ENCODE results near the gene EEPD1. TPM values are rescaled to one million over a fixed set of nuclear protein-coding genes. Genes with fewer than 3 reads are reported as not detected.

EEPD1 gene
- total RNA-seq, 1 experiment from 2014 or later: 5.0 TPM

DNA sequence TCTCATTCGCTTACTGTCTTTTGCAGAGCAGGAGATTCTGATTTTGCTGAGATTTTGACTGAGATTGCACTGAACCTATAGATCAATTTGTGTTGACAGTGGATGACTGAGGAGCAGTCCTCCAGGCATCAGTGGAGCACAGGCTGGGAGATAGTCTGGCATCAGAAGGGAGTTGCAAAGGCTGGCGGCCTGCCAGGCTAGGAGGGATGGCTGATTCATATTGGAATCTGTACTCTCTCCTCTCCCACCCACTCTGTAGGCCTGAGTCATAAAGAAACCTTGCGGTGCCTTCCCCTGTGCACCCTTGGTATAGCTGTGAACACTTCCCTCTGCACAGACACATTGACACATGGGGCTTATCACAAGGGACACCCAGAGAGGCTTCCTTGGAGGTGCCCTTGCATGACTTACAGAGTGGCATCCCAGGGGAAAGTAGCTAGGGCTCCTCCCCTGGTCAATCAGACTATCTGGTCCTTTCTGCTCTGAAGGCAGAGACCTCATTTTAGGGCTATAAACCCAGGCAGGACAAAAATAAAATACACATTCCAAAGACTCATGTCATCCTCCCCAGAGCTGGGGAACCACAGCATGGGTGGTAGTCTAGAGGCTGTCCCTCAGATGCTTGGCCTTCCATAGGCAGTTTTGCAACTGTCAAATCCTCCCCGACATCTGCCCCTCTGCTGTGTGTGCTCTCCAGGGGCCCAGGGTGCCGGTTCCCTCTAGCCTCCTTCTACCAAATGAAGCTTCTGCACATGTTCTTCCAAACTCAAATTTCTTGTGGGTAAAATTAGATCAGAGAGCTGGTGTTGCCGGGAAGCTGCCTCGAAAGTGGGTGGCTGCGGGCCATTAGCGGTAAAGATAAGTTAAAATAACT lies 37.4 kb upstream of the EEPD1 start:
- Mint-ChIP-seq H3K36me3 (ENCODE audit: insufficient read depth in 1 of 3, low read depth in 3 of 3) (peaks cover 0 to 3% (median 0%) of the 10 kb centered on the region in 3 experiments; a peak in 1 of 7 replicates), H3K4me1 (peaks cover 10 to 16% of the 10 kb centered on the region in 2 experiments), H3K27ac (no peak overlapping the region), H3K9me3 (peaks cover 0 to 3% of the 10 kb centered on the region in 2 experiments; a peak in 1 of 5 replicates), H3K27me3 (ENCODE audit: low read depth) (no peaks in the 10 kb centered on the region; the same call in none of the 2 replicates), H3K4me3 (no peak overlapping the region)
- Histone ChIP-seq H4K8ac (replicated peaks; ENCODE audit: insufficient read length, low read depth, low read length) (no peak overlapping the region), H3K56ac (ENCODE audit: insufficient read length, low read depth, low read length) (no peak overlapping the region), H3K4me1 (ENCODE audit: insufficient read depth, low read length) (no peaks in the 10 kb centered on the region), H3K79me2 (ENCODE audit: insufficient read depth, low read length) (no peaks in the 10 kb centered on the region), H3K9me3 (ENCODE audit: control insufficient read depth, low read depth, low read length) (no peaks in the 10 kb centered on the region), H3K23me2 (ENCODE audit: insufficient read length, low read depth, low read length, poor library complexity, severe bottlenecking) (no peaks in the 10 kb centered on the region), H2AK5ac (ENCODE audit: insufficient read length, low read length) (no peak overlapping the region), H2BK15ac (ENCODE audit: low read depth, low read length) (no peak overlapping the region), H3K14ac (ENCODE audit: insufficient read depth, low read length) (no peak overlapping the region), H4K91ac (ENCODE audit: insufficient read length, low read depth, low read length) (no peak overlapping the region), H2BK5ac (ENCODE audit: insufficient read length, low read length) (no peak overlapping the region), H3T11ph (ENCODE audit: low read length) (no peak overlapping the region), H3K9ac (ENCODE audit: extremely low read depth, insufficient read length, low read length) (no peak overlapping the region), H2BK12ac (ENCODE audit: insufficient read length, low read depth, low read length) (no peak overlapping the region), H3K27me3 (ENCODE audit: insufficient read depth, low read length) (no peaks in the 10 kb centered on the region), H4K20me1 (ENCODE audit: control insufficient read depth, insufficient read depth, insufficient read length) (no peaks in the 10 kb centered on the region), H3K23ac (ENCODE audit: insufficient read length, low read depth, low read length) (no peak overlapping the region), H3K18ac (ENCODE audit: insufficient read length, low read depth, low read length) (no peak overlapping the region), H3K79me1 (ENCODE audit: insufficient read depth, low read depth, low read length, poor library complexity, severe bottlenecking) (no peaks in the 10 kb centered on the region), H3K4ac (ENCODE audit: low read depth, low read length) (no peak overlapping the region), H2AFZ (ENCODE audit: low read length) (no peak overlapping the region), H2BK20ac (ENCODE audit: low read depth, low read length, poor library complexity, severe bottlenecking) (no peak overlapping the region), H3K27ac (ENCODE audit: insufficient read length, low read depth, low read length) (no peak overlapping the region), H4K5ac (ENCODE audit: insufficient read length, low read depth, low read length) (no peak overlapping the region), H2BK120ac (ENCODE audit: low read depth, low read length, poor library complexity, severe bottlenecking) (no peak overlapping the region), H3K4me2 (ENCODE audit: insufficient read depth, insufficient read length, low read length) (no peak overlapping the region)
- TF ChIP-seq, protein P1, sequence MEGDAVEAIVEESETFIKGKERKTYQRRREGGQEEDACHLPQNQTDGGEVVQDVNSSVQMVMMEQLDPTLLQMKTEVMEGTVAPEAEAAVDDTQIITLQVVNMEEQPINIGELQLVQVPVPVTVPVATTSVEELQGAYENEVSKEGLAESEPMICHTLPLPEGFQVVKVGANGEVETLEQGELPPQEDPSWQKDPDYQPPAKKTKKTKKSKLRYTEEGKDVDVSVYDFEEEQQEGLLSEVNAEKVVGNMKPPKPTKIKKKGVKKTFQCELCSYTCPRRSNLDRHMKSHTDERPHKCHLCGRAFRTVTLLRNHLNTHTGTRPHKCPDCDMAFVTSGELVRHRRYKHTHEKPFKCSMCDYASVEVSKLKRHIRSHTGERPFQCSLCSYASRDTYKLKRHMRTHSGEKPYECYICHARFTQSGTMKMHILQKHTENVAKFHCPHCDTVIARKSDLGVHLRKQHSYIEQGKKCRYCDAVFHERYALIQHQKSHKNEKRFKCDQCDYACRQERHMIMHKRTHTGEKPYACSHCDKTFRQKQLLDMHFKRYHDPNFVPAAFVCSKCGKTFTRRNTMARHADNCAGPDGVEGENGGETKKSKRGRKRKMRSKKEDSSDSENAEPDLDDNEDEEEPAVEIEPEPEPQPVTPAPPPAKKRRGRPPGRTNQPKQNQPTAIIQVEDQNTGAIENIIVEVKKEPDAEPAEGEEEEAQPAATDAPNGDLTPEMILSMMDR (conservative IDR thresholded peaks at IDR 0.05): no peak
- no peak for DNase-seq
- WGBS (ENCODE audit: extremely low coverage, insufficient read length, low lambda C conversion rate): no CpG with 5 or more reads among the region's 9 CpGs

Measured in H9 (cell line).